ENCODE results near the gene FCGR1A.
"Not testable (repeated sequence)": the region's sequence is repeated elsewhere in the genome, so short reads cannot be mapped to it uniquely, and the experiment has no call there.

FCGR1A gene

DNA sequence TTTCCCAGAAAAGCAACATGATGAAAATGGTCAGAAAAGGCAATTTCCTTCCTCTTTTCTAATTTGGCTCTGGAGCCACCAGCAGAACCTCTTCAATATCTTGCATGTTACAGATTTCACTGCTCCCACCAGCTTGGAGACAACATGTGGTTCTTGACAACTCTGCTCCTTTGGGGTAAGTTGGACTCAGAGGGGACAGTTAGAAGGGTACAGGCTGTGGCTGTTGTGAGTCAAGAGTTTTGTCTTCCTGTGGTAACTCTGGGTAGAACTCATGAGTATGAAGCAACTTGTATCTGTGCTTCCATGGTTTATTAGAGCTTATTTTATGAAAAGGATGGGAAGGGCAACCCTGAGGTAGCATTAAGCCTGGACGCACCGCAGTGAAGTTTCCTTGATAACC lies at the start of gene FCGR1A:
Gene FCGR1A (plus strand): TSS at position 95 of the 400 bp plus-strand sequence. CDS start 50 bp downstream, at position 145.
- not testable (repeated sequence) for DNase-seq (ENCODE audit: low spot score)

GRCh38 chr1:149732781-149733180 lies 49.7 kb upstream of the FCGR1A start:
- DNase-seq (ENCODE audit: low spot score), result not testable (repeated sequence)

DNA sequence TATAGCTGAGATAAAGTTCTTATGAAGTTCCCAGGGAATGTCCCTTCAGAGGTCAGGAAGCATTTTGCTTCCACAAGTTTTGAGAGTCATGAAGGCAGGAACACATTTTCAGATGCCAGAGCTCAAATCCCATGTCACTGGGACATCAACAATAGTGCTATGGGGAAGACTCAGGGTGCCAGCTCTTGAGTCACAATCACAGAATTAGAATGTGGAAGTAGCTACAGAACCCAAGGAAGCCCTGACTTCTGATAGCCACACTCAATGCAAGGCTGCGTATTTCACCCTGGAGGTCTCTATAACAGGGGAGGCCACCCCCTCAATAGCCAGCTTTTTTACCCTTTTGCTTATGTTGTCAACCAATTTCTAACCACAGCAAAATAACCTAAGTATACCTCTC lies 47.8 kb upstream of the FCGR1A start:
- not testable (repeated sequence) for DNase-seq (ENCODE audit: low spot score)

GRCh38 chr1:149740148-149740581 lies 42.3 kb upstream of the FCGR1A start:
- not testable (repeated sequence) for DNase-seq (ENCODE audit: low spot score)

DNA sequence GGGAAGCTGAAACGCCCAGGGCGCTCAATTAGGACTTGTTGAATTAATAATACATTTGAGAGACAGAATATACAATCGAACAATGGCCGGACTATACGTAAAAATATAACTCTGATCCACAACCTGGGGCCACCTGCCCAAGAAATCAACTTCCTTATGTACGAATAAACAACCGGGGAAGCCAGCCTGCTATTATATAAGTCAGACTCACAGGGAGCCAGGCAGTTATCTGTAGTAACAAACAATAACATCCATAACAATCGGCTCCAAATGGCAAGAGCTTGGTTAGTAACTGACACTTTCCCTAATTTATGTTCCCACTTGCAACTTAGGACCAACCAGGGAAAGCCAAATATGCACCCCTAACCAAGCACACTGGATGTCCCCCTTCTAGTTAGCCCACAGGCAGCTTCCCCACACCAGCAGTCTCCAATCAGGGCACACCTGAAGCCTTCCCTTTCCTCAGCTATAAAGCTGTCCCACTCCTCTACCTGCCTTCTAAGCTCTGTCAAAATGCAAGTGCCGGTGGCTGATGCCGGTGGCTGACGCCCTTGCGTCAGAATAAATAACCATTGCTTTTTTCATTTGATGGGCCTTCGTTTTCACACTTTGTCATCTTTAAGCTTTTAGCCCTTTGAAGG lies 41.8 kb upstream of the FCGR1A start:
- not testable (repeated sequence) for DNase-seq (ENCODE audit: low spot score)

GRCh38 chr1:149741914-149742313 lies 40.6 kb upstream of the FCGR1A start:
- not testable (repeated sequence) for DNase-seq (ENCODE audit: low spot score)

GRCh38 chr1:149746463-149747356 lies 35.8 kb upstream of the FCGR1A start:
- DNase-seq (ENCODE audit: low spot score), result not testable (repeated sequence)

GRCh38 chr1:149747359-149748143 lies 34.9 kb upstream of the FCGR1A start:
- not testable (repeated sequence) for DNase-seq (ENCODE audit: low spot score)

GRCh38 chr1:149748144-149748500 lies 34.4 kb upstream of the FCGR1A start:
- not testable (repeated sequence) for DNase-seq (ENCODE audit: low spot score)

DNA sequence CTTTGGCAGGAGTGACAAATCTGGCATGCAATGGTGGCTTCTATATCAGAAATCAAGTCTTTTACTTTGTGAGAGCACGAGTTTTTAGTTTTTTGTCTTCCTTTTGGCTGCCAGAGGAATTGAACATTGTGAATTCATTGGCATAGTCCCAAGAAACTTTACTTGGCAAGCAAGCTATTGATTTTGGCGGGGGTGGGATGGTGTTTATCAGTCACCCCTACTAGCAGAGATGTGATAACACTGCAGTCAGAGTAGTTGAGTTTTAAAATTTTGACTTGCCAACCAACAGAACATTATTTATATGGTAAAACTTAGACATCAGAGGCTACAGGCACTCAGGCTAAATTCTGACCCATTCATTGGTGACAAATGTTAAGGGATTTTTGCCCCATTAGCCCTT lies 31.9 kb upstream of the FCGR1A start:
- DNase-seq (ENCODE audit: low spot score), result not testable (repeated sequence)

- not testable (repeated sequence) for DNase-seq (ENCODE audit: low spot score)
These were observed 30.3 kb upstream of the FCGR1A start for GRCh38 chr1:149752186-149752585.

DNA sequence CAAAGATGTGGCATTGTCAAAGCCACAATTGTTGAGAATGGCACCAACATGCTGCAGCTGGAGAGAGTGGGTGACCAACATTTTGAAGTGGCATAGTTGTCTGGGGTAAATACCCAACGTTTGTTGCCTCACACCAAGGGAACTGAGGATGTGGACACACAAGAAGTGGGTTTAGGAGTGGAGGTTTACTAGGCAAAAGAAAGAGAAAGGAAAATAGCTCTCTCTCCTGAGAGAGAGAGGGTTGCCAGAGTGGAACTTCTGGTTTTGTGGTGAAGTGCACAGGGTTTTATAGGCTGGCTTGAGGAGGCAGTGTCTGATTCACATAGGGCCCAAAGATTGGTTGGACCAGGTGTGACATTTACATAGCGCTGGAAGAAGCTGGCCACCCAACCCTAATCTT lies 29.0 kb upstream of the FCGR1A start:
- not testable (repeated sequence) for DNase-seq (ENCODE audit: low spot score)

- DNase-seq (ENCODE audit: low spot score), result not testable (repeated sequence)
These were observed 27.2 kb upstream of the FCGR1A start for GRCh38 chr1:149755294-149755693.

GRCh38 chr1:149762294-149762693 lies 20.2 kb upstream of the FCGR1A start:
- DNase-seq (ENCODE audit: low spot score), result not testable (repeated sequence)

GRCh38 chr1:149764087-149764800 lies 18.2 kb upstream of the FCGR1A start:
- DNase-seq (ENCODE audit: low spot score), result not testable (repeated sequence)

GRCh38 chr1:149766241-149766640 lies 16.3 kb upstream of the FCGR1A start:
- not testable (repeated sequence) for DNase-seq (ENCODE audit: low spot score)

- DNase-seq (ENCODE audit: low spot score), result not testable (repeated sequence)
These were observed 13.3 kb upstream of the FCGR1A start for GRCh38 chr1:149769216-149769615.

GRCh38 chr1:149770661-149771060 lies 11.8 kb upstream of the FCGR1A start:
- DNase-seq (ENCODE audit: low spot score), result not testable (repeated sequence)

GRCh38 chr1:149771653-149772425 lies 10.7 kb upstream of the FCGR1A start:
- DNase-seq (ENCODE audit: low spot score), result not testable (repeated sequence)

- DNase-seq (ENCODE audit: low spot score), result not testable (repeated sequence)
These were observed 6.9 kb upstream of the FCGR1A start for GRCh38 chr1:149775510-149776147.

All from hematopoietic multipotent progenitor cell treated with erythropoietin and hydrocortisone succinate and interleukin-3 and kit ligand, for 17 days (in vitro differentiated cells).